ENCODE data around the gene ZDBF2. TPM values are rescaled to one million over a fixed set of nuclear protein-coding genes. Genes with fewer than 3 reads are reported as not detected.

ZDBF2 gene
- total RNA-seq, 1 donor from 2014 or later, result 47.5 TPM

- Mint-ChIP-seq H3K4me1 (ENCODE audit: low read depth, unreplicated experiment) (no peaks in the 10 kb centered on the region), H3K27ac (ENCODE audit: unreplicated experiment) (no peak overlapping the region), H3K27me3 (ENCODE audit: unreplicated experiment) (no peaks in the 10 kb centered on the region), H3K9me3 (ENCODE audit: unreplicated experiment) (no peaks in the 10 kb centered on the region), H3K36me3 (ENCODE audit: unreplicated experiment) (peaks cover 40% of the 10 kb centered on the region), H3K4me3 (ENCODE audit: unreplicated experiment) (no peak overlapping the region)
- no peak for TF ChIP-seq CTCF (IDR thresholded peaks at IDR 0.05; ENCODE audit: partially characterized antibody, unreplicated experiment)
- no peak for DNase-seq
These were observed 31.2 kb downstream of the ZDBF2 start for GRCh38 chr2:206305523-206306245.

GRCh38 chr2:206311026-206311425 lies 36.6 kb downstream of the ZDBF2 start:
- Mint-ChIP-seq H3K36me3 (ENCODE audit: unreplicated experiment) (peaks cover 42% of the 10 kb centered on the region), H3K9me3 (ENCODE audit: unreplicated experiment) (no peaks in the 10 kb centered on the region), H3K4me1 (ENCODE audit: low read depth, unreplicated experiment) (no peaks in the 10 kb centered on the region), H3K27me3 (ENCODE audit: unreplicated experiment) (no peaks in the 10 kb centered on the region), H3K4me3 (ENCODE audit: unreplicated experiment) (no peak overlapping the region), H3K27ac (ENCODE audit: unreplicated experiment) (no peak overlapping the region)
- DNase-seq, result no peak
- TF ChIP-seq CTCF (IDR thresholded peaks at IDR 0.05; ENCODE audit: partially characterized antibody, unreplicated experiment), result no peak

GRCh38 chr2:206316141-206316540 lies 41.7 kb downstream of the ZDBF2 start:
- Mint-ChIP-seq H3K27ac (ENCODE audit: unreplicated experiment) (no peak overlapping the region), H3K9me3 (ENCODE audit: unreplicated experiment) (peaks cover 1% of the 10 kb centered on the region)

GRCh38 chr2:206323033-206323432 lies 48.6 kb downstream of the ZDBF2 start:
- peaks cover 2% of the 10 kb centered on the region for H3K27me3 Mint-ChIP-seq (ENCODE audit: unreplicated experiment)
- H3K4me3 Mint-ChIP-seq (ENCODE audit: unreplicated experiment), result no peak overlapping the region
- TF ChIP-seq CTCF (IDR thresholded peaks at IDR 0.05; ENCODE audit: partially characterized antibody, unreplicated experiment), result no peak
- H3K4me1 Mint-ChIP-seq (ENCODE audit: low read depth, unreplicated experiment), result no peaks in the 10 kb centered on the region
- DNase-seq, result no peak
- H3K27ac Mint-ChIP-seq (ENCODE audit: unreplicated experiment), result no peak overlapping the region
- H3K36me3 Mint-ChIP-seq (ENCODE audit: unreplicated experiment), result peaks cover 13% of the 10 kb centered on the region
- peaks cover 1% of the 10 kb centered on the region for H3K9me3 Mint-ChIP-seq (ENCODE audit: unreplicated experiment)

More at GRCh38 chr2:206316141-206316540, 41.7 kb downstream of the ZDBF2 start:
- DNase-seq, result no peak
- H3K27me3 Mint-ChIP-seq (ENCODE audit: unreplicated experiment), result no peaks in the 10 kb centered on the region
- peaks cover 15% of the 10 kb centered on the region for H3K36me3 Mint-ChIP-seq (ENCODE audit: unreplicated experiment)
- no peak overlapping the region for H3K4me3 Mint-ChIP-seq (ENCODE audit: unreplicated experiment)
- no peaks in the 10 kb centered on the region for H3K4me1 Mint-ChIP-seq (ENCODE audit: low read depth, unreplicated experiment)
- no peak for TF ChIP-seq CTCF (IDR thresholded peaks at IDR 0.05; ENCODE audit: partially characterized antibody, unreplicated experiment)

- Mint-ChIP-seq H3K27ac (ENCODE audit: unreplicated experiment) (no peak overlapping the region), H3K27me3 (ENCODE audit: unreplicated experiment) (peaks cover 2% of the 10 kb centered on the region), H3K4me3 (ENCODE audit: unreplicated experiment) (no peak overlapping the region), H3K4me1 (ENCODE audit: low read depth, unreplicated experiment) (no peaks in the 10 kb centered on the region), H3K9me3 (ENCODE audit: unreplicated experiment) (no peaks in the 10 kb centered on the region), H3K36me3 (ENCODE audit: unreplicated experiment) (peaks cover 12% of the 10 kb centered on the region)
- TF ChIP-seq CTCF (IDR thresholded peaks at IDR 0.05; ENCODE audit: partially characterized antibody, unreplicated experiment), result no peak
- DNase-seq, result no peak
These were observed 49.0 kb downstream of the ZDBF2 start for GRCh38 chr2:206323486-206323885.

All from glutamatergic neuron (in vitro differentiated cells).